Memory B cell (primary cell): ENCODE data around the gene MSANTD4.
"Not testable (repeated sequence)": the region's sequence is repeated elsewhere in the genome, so short reads cannot be mapped to it uniquely, and the experiment has no call there.

Source experiments
- ATAC-seq: fragments of 150-1000 bp; cut with Tn5 transposase; 2 replicates; pipeline ENCODE4 v1.10.0; 2021; ENCODE audit warnings: low read depth, mild to moderate bottlenecking, moderate library complexity
- DNase-seq, 2 donors: peaks; one replicate each; pipeline ENCODE4 v3.0.0; 2022; ENCODE audit warnings: low spot score in 2 of 2
- H3K27ac Mint-ChIP-seq: one replicate; pipeline ENCODE4 v1.8.0; 2022; ENCODE audit warnings: mild to moderate bottlenecking, moderate library complexity, mixed read lengths
- H3K27me3 Mint-ChIP-seq: one replicate; pipeline ENCODE4 v1.8.0; 2022; ENCODE audit warnings: mixed read lengths
- H3K36me3 Mint-ChIP-seq: one replicate; pipeline ENCODE4 v1.8.0; 2022; ENCODE audit warnings: mild to moderate bottlenecking, mixed read lengths
- H3K4me1 Mint-ChIP-seq: one replicate; pipeline ENCODE4 v1.8.0; 2022; ENCODE audit warnings: mixed read lengths
- H3K4me3 Mint-ChIP-seq: one replicate; pipeline ENCODE4 v1.8.0; 2022; ENCODE audit warnings: mild to moderate bottlenecking, moderate library complexity, mixed read lengths
- H3K9me3 Mint-ChIP-seq: one replicate; pipeline ENCODE4 v1.8.0; 2022; ENCODE audit warnings: mixed read lengths

MSANTD4 gene

GRCh38 chr11:106021967-106022794 lies at the start of gene MSANTD4:
Gene MSANTD4 (minus strand): TSS chr11:106022240. CDS start chr11:106010917, 11,323 bp downstream.
- Mint-ChIP-seq H3K27me3 (no peaks in the 10 kb centered on the region), H3K36me3 (peaks cover 8% of the 10 kb centered on the region), H3K4me1 (peaks cover 23% of the 10 kb centered on the region), H3K27ac (peak within 1 kb of the TSS; percentile 71), H3K4me3 (peak within 1 kb of the TSS; percentile 90), H3K9me3 (peaks cover 1% of the 10 kb centered on the region)
- ATAC-seq (peak; percentile 93), DNase-seq (peak; percentile 90 to 93)

- Mint-ChIP-seq H3K36me3 (peaks cover 14% of the 10 kb centered on the region), H3K27ac (no peak overlapping the region), H3K4me1 (peaks cover 17% of the 10 kb centered on the region), H3K27me3 (no peaks in the 10 kb centered on the region), H3K9me3 (no peaks in the 10 kb centered on the region), H3K4me3 (no peak overlapping the region)
- DNase-seq, result no peak
- no peak for ATAC-seq
These were observed 48.6 kb upstream of the MSANTD4 start for GRCh38 chr11:106070606-106071005.

GRCh38 chr11:106063009-106063408 lies 41.0 kb upstream of the MSANTD4 start:
- H3K36me3 Mint-ChIP-seq, result peaks cover 17% of the 10 kb centered on the region
- ATAC-seq, result peak; percentile 89
- H3K27ac Mint-ChIP-seq, result no peak overlapping the region
- H3K4me3 Mint-ChIP-seq, result no peak overlapping the region
- H3K27me3 Mint-ChIP-seq, result no peaks in the 10 kb centered on the region
- peaks cover 9% of the 10 kb centered on the region for H3K4me1 Mint-ChIP-seq
- DNase-seq, result no peak
- H3K9me3 Mint-ChIP-seq, result no peaks in the 10 kb centered on the region

GRCh38 chr11:106061954-106062949 lies 40.2 kb upstream of the MSANTD4 start:
- DNase-seq (no peak), ATAC-seq (no peak)
- no peaks in the 10 kb centered on the region for H3K27me3 Mint-ChIP-seq
- no peak overlapping the region for H3K4me3 Mint-ChIP-seq
- H3K27ac Mint-ChIP-seq, result peak overlapping the region; percentile 32
- H3K36me3 Mint-ChIP-seq, result peaks cover 18% of the 10 kb centered on the region
- no peaks in the 10 kb centered on the region for H3K9me3 Mint-ChIP-seq
- H3K4me1 Mint-ChIP-seq, result peaks cover 9% of the 10 kb centered on the region

GRCh38 chr11:106061249-106061784 lies 39.3 kb upstream of the MSANTD4 start:
- no peak for DNase-seq
- no peaks in the 10 kb centered on the region for H3K27me3 Mint-ChIP-seq
- peaks cover 7% of the 10 kb centered on the region for H3K4me1 Mint-ChIP-seq
- no peak for ATAC-seq
- H3K9me3 Mint-ChIP-seq, result no peaks in the 10 kb centered on the region
- H3K36me3 Mint-ChIP-seq, result peaks cover 15% of the 10 kb centered on the region
- H3K4me3 Mint-ChIP-seq, result no peak overlapping the region
- H3K27ac Mint-ChIP-seq, result no peak overlapping the region

- Mint-ChIP-seq H3K27ac (no peak overlapping the region), H3K36me3 (peaks cover 14% of the 10 kb centered on the region), H3K4me3 (no peak overlapping the region), H3K4me1 (peaks cover 7% of the 10 kb centered on the region), H3K9me3 (no peaks in the 10 kb centered on the region), H3K27me3 (no peaks in the 10 kb centered on the region)
- DNase-seq, result no peak
- no peak for ATAC-seq
These were observed 37.6 kb upstream of the MSANTD4 start for GRCh38 chr11:106059617-106060016.

- ATAC-seq, result not testable (repeated sequence)
These were observed 36.3 kb upstream of the MSANTD4 start for GRCh38 chr11:106058377-106058776.

GRCh38 chr11:106051103-106051502 lies 29.1 kb upstream of the MSANTD4 start:
- H3K4me1 Mint-ChIP-seq, result no peaks in the 10 kb centered on the region
- no peaks in the 10 kb centered on the region for H3K27me3 Mint-ChIP-seq
- no peak overlapping the region for H3K4me3 Mint-ChIP-seq
- no peaks in the 10 kb centered on the region for H3K9me3 Mint-ChIP-seq
- no peak for ATAC-seq
- no peak overlapping the region for H3K27ac Mint-ChIP-seq
- no peak for DNase-seq
- peaks cover 4% of the 10 kb centered on the region for H3K36me3 Mint-ChIP-seq

More at GRCh38 chr11:106058377-106058776, 36.3 kb upstream of the MSANTD4 start:
- H3K27me3 Mint-ChIP-seq, H3K4me1 Mint-ChIP-seq, DNase-seq, H3K9me3 Mint-ChIP-seq, H3K4me3 Mint-ChIP-seq, H3K27ac Mint-ChIP-seq: not testable (repeated sequence)
- H3K36me3 Mint-ChIP-seq, result peaks cover 15% of the 10 kb centered on the region

GRCh38 chr11:106049727-106050476 lies 27.9 kb upstream of the MSANTD4 start:
- H3K27ac Mint-ChIP-seq, result no peak overlapping the region
- DNase-seq (no peak), ATAC-seq (no peak)
- H3K27me3 Mint-ChIP-seq, result no peaks in the 10 kb centered on the region
- peaks cover 2% of the 10 kb centered on the region for H3K36me3 Mint-ChIP-seq
- no peaks in the 10 kb centered on the region for H3K4me1 Mint-ChIP-seq
- no peak overlapping the region for H3K4me3 Mint-ChIP-seq
- no peaks in the 10 kb centered on the region for H3K9me3 Mint-ChIP-seq

- no peak overlapping the region for H3K27ac Mint-ChIP-seq
These were observed 25.6 kb upstream of the MSANTD4 start for GRCh38 chr11:106047631-106048030.

GRCh38 chr11:106043540-106043939 lies 21.5 kb upstream of the MSANTD4 start:
- Mint-ChIP-seq H3K9me3 (no peaks in the 10 kb centered on the region), H3K36me3 (no peaks in the 10 kb centered on the region), H3K27me3 (peaks cover 4% of the 10 kb centered on the region), H3K4me3 (no peak overlapping the region), H3K27ac (no peak overlapping the region), H3K4me1 (no peaks in the 10 kb centered on the region)
- no peak for DNase-seq
- ATAC-seq, result no peak

More at GRCh38 chr11:106047631-106048030, 25.6 kb upstream of the MSANTD4 start:
- no peak overlapping the region for H3K4me3 Mint-ChIP-seq
- ATAC-seq (no peak), DNase-seq (no peak)
- no peaks in the 10 kb centered on the region for H3K9me3 Mint-ChIP-seq
- peaks cover 4% of the 10 kb centered on the region for H3K27me3 Mint-ChIP-seq
- H3K36me3 Mint-ChIP-seq, result no peaks in the 10 kb centered on the region
- no peaks in the 10 kb centered on the region for H3K4me1 Mint-ChIP-seq

- Mint-ChIP-seq H3K9me3 (no peaks in the 10 kb centered on the region), H3K36me3 (no peaks in the 10 kb centered on the region), H3K27me3 (peaks cover 18% of the 10 kb centered on the region), H3K4me1 (no peaks in the 10 kb centered on the region), H3K27ac (no peak overlapping the region), H3K4me3 (no peak overlapping the region)
- no peak for DNase-seq
- no peak for ATAC-seq
These were observed 10.8 kb upstream of the MSANTD4 start for GRCh38 chr11:106032861-106033260.

- H3K4me1 Mint-ChIP-seq, result no peaks in the 10 kb centered on the region
- H3K27me3 Mint-ChIP-seq, result peaks cover 15% of the 10 kb centered on the region
- no peak for ATAC-seq
- no peak overlapping the region for H3K27ac Mint-ChIP-seq
- H3K4me3 Mint-ChIP-seq, result no peak overlapping the region
- H3K36me3 Mint-ChIP-seq, result peaks cover 2% of the 10 kb centered on the region
- peaks cover 2% of the 10 kb centered on the region for H3K9me3 Mint-ChIP-seq
- no peak for DNase-seq
These were observed 9.9 kb upstream of the MSANTD4 start for GRCh38 chr11:106031936-106032335.
